Fibroblast of lung (primary cell): ENCODE results near the gene SALL1. TPM values are rescaled to one million over a fixed set of nuclear protein-coding genes. Genes with fewer than 3 reads are reported as not detected.

ENCODE experiments used
- DNase-seq, 2 donors: peaks; one replicate each; pipeline versions ENCODE4 v3.0.0 to v3.0.0-alpha.2; 2010; ENCODE audit warnings: low read depth in 2 of 2
- H2AFZ ChIP-seq: 2 replicates; pipeline ENCODE4 v1.5.1; 2012; ENCODE audit warnings: low read length, control low read depth, inconsistent platforms
- H3K27ac ChIP-seq: 2 replicates; pipeline ENCODE4 v1.5.1; 2011; ENCODE audit warnings: low read length, control low read depth; ENCODE audit not compliant: insufficient read depth
- H3K27me3 ChIP-seq: 2 replicates; pipeline ENCODE4 v1.5.1; 2011; ENCODE audit warnings: mild to moderate bottlenecking, low read length; ENCODE audit not compliant: control insufficient read depth, insufficient read depth
- H3K36me3 ChIP-seq: 2 replicates; pipeline ENCODE4 v1.5.1; 2011; ENCODE audit warnings: low read length; ENCODE audit not compliant: control insufficient read depth, insufficient read depth
- H3K4me1 ChIP-seq: 2 replicates; pipeline ENCODE4 v1.5.1; 2011; ENCODE audit warnings: low read length; ENCODE audit not compliant: control insufficient read depth, insufficient read depth; ENCODE audit errors: extremely low read depth
- H3K4me2 ChIP-seq: 2 replicates; pipeline ENCODE4 v1.5.1; 2011; ENCODE audit warnings: low read length, control low read depth; ENCODE audit not compliant: insufficient read depth; ENCODE audit errors: extremely low read depth
- H3K4me3 ChIP-seq, 4 experiments: fragments of 200-600 bp in 1 of 4; sonication (generic) in 1 of 4; replicated peaks in 1 of 4; 2 replicates each; pipeline ENCODE4 v1.5.1; 2011 to 2016; ENCODE audit warnings: low read length in 4 of 4, low read depth in 3 of 4, mild to moderate bottlenecking in 3 of 4, control low read depth in 2 of 4, inconsistent platforms in 1 of 4, mixed read lengths in 1 of 4; ENCODE audit not compliant: insufficient read depth in 1 of 4; ENCODE audit errors: control extremely low read depth in 1 of 4
- H3K79me2 ChIP-seq: 2 replicates; pipeline ENCODE4 v1.5.1; 2012; ENCODE audit warnings: mild to moderate bottlenecking, low read length, inconsistent platforms; ENCODE audit not compliant: control insufficient read depth, insufficient read depth
- H3K9ac ChIP-seq: 2 replicates; pipeline ENCODE4 v1.5.1; 2011; ENCODE audit warnings: mild to moderate bottlenecking, low read length, control low read depth; ENCODE audit not compliant: insufficient read depth
- H3K9me3 ChIP-seq: 2 replicates; pipeline ENCODE4 v1.5.1; 2012; ENCODE audit warnings: low read depth, low read length; ENCODE audit not compliant: control insufficient read depth, insufficient read depth
- H4K20me1 ChIP-seq: 2 replicates; pipeline ENCODE4 v1.5.1; 2011; ENCODE audit warnings: low read length; ENCODE audit not compliant: control insufficient read depth, insufficient read depth; ENCODE audit errors: extremely low read depth
- EZH2 ChIP-seq: IDR thresholded peaks from 2 replicates; pipeline ENCODE4 v1.5.1; 2012; ENCODE audit warnings: low read length, control low read depth, mild to moderate bottlenecking; ENCODE audit errors: missing control alignments
- polyA plus RNA-seq, 2 donors: library from polyadenylated mRNA; depleted of rRNA in 1 of 2; stranded (reverse) in 1 of 2; unstranded in 1 of 2; fragments of >200 nt; gene quantifications; 2 replicates each; pipeline ENCODE4 v1.2.1, GENCODE V29; 2011 to 2012; ENCODE audit warnings: missing spikeins in 1 of 2
- total RNA-seq: library from RNA; depleted of rRNA; stranded (reverse); fragments of >200 nt; gene quantifications from 2 replicates; pipeline ENCODE4 v1.2.1, GENCODE V29; 2014
- TF ChIP-seq, protein P1 (sequence below), 2 donors: IDR thresholded peaks in 1 of 2; conservative IDR thresholded peaks in 1 of 2; 1 replicate in 1 of 2; 2 replicates in 1 of 2; pipeline ENCODE4 v1.5.1; 2011 to 2012; ENCODE audit warnings: low read length in 2 of 2, control low read depth in 1 of 2, inconsistent platforms in 1 of 2, low read depth in 1 of 2, mild to moderate bottlenecking in 1 of 2

The SALL1 gene
- total and polyA plus RNA-seq, 2 donors (not counting 1 experiment from before 2014, with no cell fraction given): 0.10 to 0.17 TPM

DNA sequence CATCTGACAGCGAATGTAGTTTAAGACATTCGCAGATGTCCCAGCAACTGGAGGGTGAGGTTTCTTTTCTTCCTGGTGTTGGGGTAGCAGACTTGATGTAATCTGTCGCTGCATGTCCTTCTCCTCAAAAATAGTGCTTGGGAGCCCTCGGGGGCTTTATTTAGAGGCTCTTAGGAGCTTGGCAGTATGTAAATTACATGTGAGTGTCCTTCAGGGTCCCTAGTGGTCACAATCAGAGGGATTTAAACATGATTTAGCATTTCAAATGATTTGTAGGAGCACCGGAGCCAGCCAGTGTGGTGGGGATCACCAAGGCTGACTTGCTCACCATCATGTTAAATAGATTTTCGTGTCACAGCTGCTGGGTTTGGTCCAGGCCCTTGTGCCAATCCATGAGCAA lies 8.8 kb upstream of the SALL1 start:
- Histone ChIP-seq H3K4me3 (no peak overlapping the region), H3K27ac (no peak overlapping the region), H3K4me1 (no peaks in the 10 kb centered on the region)

DNA sequence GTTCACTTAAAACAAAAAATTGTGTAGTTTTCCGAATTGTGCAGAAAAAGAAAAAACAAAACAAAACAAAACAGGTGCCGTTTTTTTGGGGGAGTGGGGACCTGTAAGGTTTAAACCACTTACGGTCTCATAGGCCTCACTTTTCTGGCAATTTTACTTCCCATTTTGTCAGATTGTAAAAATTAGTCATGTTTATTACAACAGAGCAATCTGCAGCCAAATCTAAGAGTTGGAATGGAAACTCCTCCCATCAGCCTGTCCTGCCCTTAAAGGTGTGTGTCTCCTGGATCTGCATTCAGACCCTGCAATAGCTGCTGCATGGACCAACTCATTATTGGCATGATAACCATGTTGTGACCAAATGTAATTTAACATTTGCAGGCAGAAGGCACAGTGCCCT lies 8.2 kb upstream of the SALL1 start:
- Histone ChIP-seq H3K4me3 (no peak overlapping the region), H3K36me3 (no peaks in the 10 kb centered on the region), H3K27ac (no peak overlapping the region), H3K27me3 (peaks cover 14% of the 10 kb centered on the region), H3K9ac (no peak overlapping the region), H2AFZ (no peak overlapping the region), H3K4me1 (no peaks in the 10 kb centered on the region), H3K4me2 (no peak overlapping the region), H3K9me3 (no peaks in the 10 kb centered on the region), H4K20me1 (no peaks in the 10 kb centered on the region), H3K79me2 (no peaks in the 10 kb centered on the region)
- DNase-seq: no peak
- TF ChIP-seq EZH2: no peak
- TF ChIP-seq, protein P1, sequence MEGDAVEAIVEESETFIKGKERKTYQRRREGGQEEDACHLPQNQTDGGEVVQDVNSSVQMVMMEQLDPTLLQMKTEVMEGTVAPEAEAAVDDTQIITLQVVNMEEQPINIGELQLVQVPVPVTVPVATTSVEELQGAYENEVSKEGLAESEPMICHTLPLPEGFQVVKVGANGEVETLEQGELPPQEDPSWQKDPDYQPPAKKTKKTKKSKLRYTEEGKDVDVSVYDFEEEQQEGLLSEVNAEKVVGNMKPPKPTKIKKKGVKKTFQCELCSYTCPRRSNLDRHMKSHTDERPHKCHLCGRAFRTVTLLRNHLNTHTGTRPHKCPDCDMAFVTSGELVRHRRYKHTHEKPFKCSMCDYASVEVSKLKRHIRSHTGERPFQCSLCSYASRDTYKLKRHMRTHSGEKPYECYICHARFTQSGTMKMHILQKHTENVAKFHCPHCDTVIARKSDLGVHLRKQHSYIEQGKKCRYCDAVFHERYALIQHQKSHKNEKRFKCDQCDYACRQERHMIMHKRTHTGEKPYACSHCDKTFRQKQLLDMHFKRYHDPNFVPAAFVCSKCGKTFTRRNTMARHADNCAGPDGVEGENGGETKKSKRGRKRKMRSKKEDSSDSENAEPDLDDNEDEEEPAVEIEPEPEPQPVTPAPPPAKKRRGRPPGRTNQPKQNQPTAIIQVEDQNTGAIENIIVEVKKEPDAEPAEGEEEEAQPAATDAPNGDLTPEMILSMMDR (conservative IDR thresholded peaks at IDR 0.05 in 1 of 2, IDR thresholded peaks at IDR 0.05 in 1 of 2; ENCODE audit: low read depth in 1 of 2, low read length in 2 of 2): no peak

More for the DNA sequence above, 8.8 kb upstream of the SALL1 start:
- Histone ChIP-seq H4K20me1 (no peaks in the 10 kb centered on the region), H3K9me3 (no peaks in the 10 kb centered on the region), H3K36me3 (no peaks in the 10 kb centered on the region), H3K9ac (no peak overlapping the region), H2AFZ (no peak overlapping the region), H3K27me3 (peaks cover 10% of the 10 kb centered on the region), H3K4me2 (no peak overlapping the region), H3K79me2 (no peaks in the 10 kb centered on the region)
- TF ChIP-seq, protein P1 (conservative IDR thresholded peaks at IDR 0.05 in 1 of 2, IDR thresholded peaks at IDR 0.05 in 1 of 2; ENCODE audit: low read depth in 1 of 2, low read length in 2 of 2): no peak
- TF ChIP-seq EZH2: no peak
- DNase-seq: no peak

DNA sequence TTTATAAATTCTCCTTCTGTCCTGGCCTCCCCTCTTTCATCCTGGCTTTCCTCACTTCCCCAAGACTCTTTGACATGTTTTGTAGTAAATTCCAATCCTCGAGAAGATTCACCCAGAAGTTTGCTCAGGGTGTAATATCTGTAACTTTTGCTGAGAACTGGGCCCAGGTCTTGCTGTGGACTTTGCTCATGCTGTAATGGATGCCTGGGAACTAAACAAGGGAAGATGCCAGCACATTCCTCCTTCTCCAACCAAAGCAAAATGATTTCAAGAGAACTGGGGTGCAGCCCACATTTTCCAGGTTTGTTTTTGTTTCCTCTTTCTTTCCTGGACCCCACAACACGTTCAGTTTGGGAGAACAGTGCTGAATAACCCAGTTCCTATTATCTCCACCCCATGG lies 6.6 kb upstream of the SALL1 start:
- H3K4me2 ChIP-seq: no peak overlapping the region
- no peaks in the 10 kb centered on the region for H3K4me1 ChIP-seq
- H3K27ac ChIP-seq: no peak overlapping the region
- no peak overlapping the region for H3K4me3 ChIP-seq
- H3K79me2 ChIP-seq: no peaks in the 10 kb centered on the region
- no peak overlapping the region for H2AFZ ChIP-seq
- no peaks in the 10 kb centered on the region for H3K36me3 ChIP-seq
- no peak overlapping the region for H3K9ac ChIP-seq
- peaks cover 24% of the 10 kb centered on the region for H3K27me3 ChIP-seq
- no peak for TF ChIP-seq EZH2
- TF ChIP-seq, protein P1 (conservative IDR thresholded peaks at IDR 0.05 in 1 of 2, IDR thresholded peaks at IDR 0.05 in 1 of 2; ENCODE audit: low read depth in 1 of 2, low read length in 2 of 2): no peak
- H4K20me1 ChIP-seq: no peaks in the 10 kb centered on the region
- no peak for DNase-seq
- no peaks in the 10 kb centered on the region for H3K9me3 ChIP-seq
